HEK293 (cell line): Measurements from ENCODE around the gene GRIK4.

ENCODE experiments used
- CTCF ChIP-seq: fragments of 450-650 bp; formaldehyde crosslinking; IDR thresholded peaks from 2 replicates; pipeline ENCODE4 v1.5.1; 2016; ENCODE audit warnings: missing biosample characterization, missing genetic modification characterization
- PRDM10 ChIP-seq: fragments of 450-650 bp; formaldehyde crosslinking; IDR thresholded peaks from 2 replicates; pipeline ENCODE4 v1.5.1; 2016; ENCODE audit warnings: missing biosample characterization, missing genetic modification characterization
- REST ChIP-seq: fragments of 450-650 bp; formaldehyde crosslinking; IDR thresholded peaks from 2 replicates; pipeline ENCODE4 v1.5.1; 2016; ENCODE audit warnings: missing biosample characterization, missing genetic modification characterization
- TCF7L2 ChIP-seq: IDR thresholded peaks from 2 replicates; pipeline ENCODE4 v1.6.1; 2011; ENCODE audit warnings: low read depth, mild to moderate bottlenecking, inconsistent platforms, low read length, moderate library complexity, borderline replicate concordance
- TRIM28 ChIP-seq: IDR thresholded peaks from 2 replicates; pipeline ENCODE4 v1.6.1; 2011; ENCODE audit warnings: low read length, control low read depth, borderline replicate concordance
- YY1 ChIP-seq: fragments of 450-650 bp; formaldehyde crosslinking; IDR thresholded peaks from 2 replicates; pipeline ENCODE4 v1.5.1; 2018; ENCODE audit warnings: missing biosample characterization, missing genetic modification characterization
- ZNF184 ChIP-seq: fragments of 450-650 bp; IDR thresholded peaks from 2 replicates; pipeline ENCODE4 v1.5.1; 2018; ENCODE audit warnings: missing biosample characterization, mild to moderate bottlenecking, missing genetic modification characterization
- ZNF214 ChIP-seq: fragments of 450-650 bp; formaldehyde crosslinking; IDR thresholded peaks from 2 replicates; pipeline ENCODE4 v1.5.1; 2017; ENCODE audit warnings: missing biosample characterization, mild to moderate bottlenecking, missing genetic modification characterization, borderline replicate concordance
- ZNF266 ChIP-seq: fragments of 450-650 bp; formaldehyde crosslinking; IDR thresholded peaks from 2 replicates; pipeline ENCODE4 v1.5.1; 2016; ENCODE audit warnings: missing biosample characterization, missing genetic modification characterization, low read depth

- no peak for TF ChIP-seq CTCF (tag by site-specific recombination)
- no peak for TF ChIP-seq ZNF214 (tag by site-specific recombination)
- no peak for TF ChIP-seq TRIM28
- no peak for TF ChIP-seq ZNF184 (tag by site-specific recombination)
- TF ChIP-seq YY1 (tag by site-specific recombination): no peak
- TF ChIP-seq PRDM10 (tag by site-specific recombination): no peak
- TF ChIP-seq REST (tag by site-specific recombination): no peak
- no peak for TF ChIP-seq TCF7L2
- no peak for TF ChIP-seq ZNF266 (tag by site-specific recombination)
Observed at GRCh38 chr11:120931057-120931779, 419.7 kb downstream of the GRIK4 start.
